Gastroesophageal sphincter (tissue), 3 donors: ENCODE measurements around the gene CIAO2A.

Source experiments
- CTCF ChIP-seq, 4 experiments: fragments of 200-600 bp in 2 of 4; fragments of 450-650 bp in 2 of 4; sonication (generic) in 1 of 4; IDR thresholded peaks; one replicate each; pipeline ENCODE4 v1.5.1; 2017 to 2019; ENCODE audit warnings: antibody characterized with exemption in 4 of 4, mild to moderate bottlenecking in 2 of 4, moderate library complexity in 2 of 4
- EP300 ChIP-seq: sonication (generic); formaldehyde crosslinking; IDR thresholded peaks from one replicate; pipeline ENCODE4 v1.6.1; 2017; ENCODE audit warnings: antibody characterized with exemption, mild to moderate bottlenecking
- POLR2A ChIP-seq, 2 donors: fragments of 450-650 bp; IDR thresholded peaks; one replicate each; pipeline ENCODE4 v1.6.1; 2017; ENCODE audit warnings: antibody characterized with exemption in 2 of 2, mild to moderate bottlenecking in 2 of 2, moderate library complexity in 1 of 2
- POLR2AphosphoS5 ChIP-seq: sonication (generic); formaldehyde crosslinking; IDR thresholded peaks from one replicate; pipeline ENCODE4 v1.6.1; 2017; ENCODE audit warnings: antibody characterized with exemption

DNA sequence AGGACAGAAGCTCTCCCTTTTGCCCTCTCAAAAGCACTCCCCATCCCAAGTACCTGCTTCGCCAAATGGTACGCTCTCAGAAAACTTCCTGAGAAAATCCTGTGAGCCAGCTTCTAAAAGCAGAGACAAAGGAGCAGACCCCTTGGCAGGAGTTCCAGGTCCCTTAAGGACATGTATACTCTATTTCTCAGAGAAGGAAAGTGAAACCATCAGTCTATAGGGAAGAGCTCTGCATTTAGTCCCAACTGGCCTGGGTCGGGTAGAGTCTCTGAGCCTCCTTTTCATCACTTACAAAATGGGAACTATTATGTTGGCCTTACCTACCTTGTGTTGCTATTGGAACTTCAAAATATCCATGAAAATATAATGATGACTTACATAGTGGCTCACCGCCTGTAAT is 67.0 kb downstream of the CIAO2A start:
- TF ChIP-seq CTCF (IDR thresholded peaks at IDR 0.05) (no peak), POLR2A (IDR thresholded peaks at IDR 0.05) (no peak), EP300 (no peak), POLR2AphosphoS5 (no peak)
